ENCODE data around the gene TMEM128.
"Not testable (repeated sequence)": the region's sequence is repeated elsewhere in the genome, so short reads cannot be mapped to it uniquely, and the experiment has no call there.

TMEM128 gene

GRCh38 chr4:4254666-4255065 is 6.6 kb upstream of the TMEM128 start:
- no peak for DNase-seq

GRCh38 chr4:4254199-4254598 is 6.2 kb upstream of the TMEM128 start:
- no peak for DNase-seq

DNA sequence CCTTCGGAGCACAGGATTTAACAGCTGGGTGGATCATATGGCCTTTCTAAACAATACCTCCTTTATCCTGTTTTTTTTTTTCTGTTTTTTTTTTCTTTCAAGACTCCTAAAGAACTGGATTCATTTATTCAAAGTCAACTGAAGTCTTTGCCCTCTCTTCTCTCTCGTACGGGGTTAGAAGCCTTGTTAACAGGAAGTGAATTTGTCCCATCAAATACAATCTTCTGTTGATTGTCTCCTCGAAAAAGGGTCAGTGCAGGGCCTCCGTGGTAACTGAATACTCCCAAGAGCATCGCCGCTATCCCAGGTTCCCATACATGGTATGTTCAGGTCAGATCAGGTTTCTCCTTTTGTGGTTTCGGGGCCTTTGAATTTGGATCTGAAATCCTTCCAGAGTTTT is 1.8 kb upstream of the TMEM128 start:
- no peak for DNase-seq

DNA sequence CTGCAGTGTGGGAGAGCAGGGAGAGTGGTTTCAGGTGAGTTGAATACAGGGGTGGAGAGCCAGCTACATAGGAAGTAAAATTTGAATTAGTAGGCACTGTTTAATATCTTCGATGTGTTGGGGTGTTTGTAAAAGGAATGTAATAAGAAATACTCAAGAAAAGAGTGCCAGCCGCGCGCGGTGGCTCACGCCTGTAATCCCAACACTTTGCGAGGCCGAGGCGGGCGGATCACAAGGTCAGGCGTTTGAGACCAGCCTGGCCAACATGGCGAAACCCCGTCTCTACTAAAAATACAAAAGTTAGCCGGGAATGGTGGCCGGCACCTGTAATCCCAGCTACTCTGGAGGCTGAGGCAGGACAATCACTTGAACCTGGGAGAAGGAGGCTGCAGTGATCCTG is 1.3 kb upstream of the TMEM128 start:
- DNase-seq, result not testable (repeated sequence)

DNA sequence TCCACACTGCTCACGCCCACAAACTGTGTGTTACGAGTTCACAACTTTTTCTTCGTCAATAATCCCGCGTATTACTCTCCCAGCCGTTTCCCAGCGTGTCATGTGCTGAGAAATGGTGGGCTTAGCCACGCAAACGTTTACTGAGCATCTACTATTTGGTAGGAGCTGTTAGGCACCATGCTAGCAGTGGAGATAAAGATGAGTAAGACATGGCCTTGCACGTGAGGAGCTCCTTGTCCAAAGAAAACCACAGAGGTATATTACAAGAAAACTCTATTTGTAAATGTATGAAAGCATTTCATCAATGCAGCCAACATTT is 821 bp upstream of the TMEM128 start:
- DNase-seq, result no peak

- no peak for DNase-seq
Measured at GRCh38 chr4:4247696-4248028, 361 bp downstream of the TMEM128 start.

GRCh38 chr4:4245172-4245571 is 2.9 kb downstream of the TMEM128 start:
- DNase-seq, result no peak

DNA sequence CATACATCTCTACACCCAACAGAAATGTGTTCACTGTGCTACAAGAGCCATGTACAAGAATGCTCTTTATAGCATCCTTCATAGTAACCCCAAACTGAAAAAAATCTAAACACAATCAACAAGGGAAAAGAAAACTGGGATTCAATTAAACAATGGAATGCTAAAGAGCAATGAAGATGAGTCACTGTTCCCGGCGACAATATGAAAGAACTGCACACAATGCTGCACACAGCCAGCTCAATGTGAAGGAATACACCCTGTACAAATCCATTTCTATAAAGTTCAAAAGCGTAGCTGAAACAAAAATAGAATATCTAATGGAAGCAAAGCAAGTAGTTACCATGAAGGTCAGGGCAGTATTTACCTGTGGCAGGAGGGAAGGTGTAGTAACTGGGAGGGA is 8.5 kb downstream of the TMEM128 start:
- not testable (repeated sequence) for DNase-seq

GRCh38 chr4:4233610-4234009 is 14.4 kb downstream of the TMEM128 start:
- no peak for DNase-seq

- DNase-seq, result no peak
Measured at GRCh38 chr4:4228356-4228668, 19.7 kb downstream of the TMEM128 start.

- DNase-seq, result no peak
Measured at GRCh38 chr4:4227510-4228355, 20.3 kb downstream of the TMEM128 start.

DNA sequence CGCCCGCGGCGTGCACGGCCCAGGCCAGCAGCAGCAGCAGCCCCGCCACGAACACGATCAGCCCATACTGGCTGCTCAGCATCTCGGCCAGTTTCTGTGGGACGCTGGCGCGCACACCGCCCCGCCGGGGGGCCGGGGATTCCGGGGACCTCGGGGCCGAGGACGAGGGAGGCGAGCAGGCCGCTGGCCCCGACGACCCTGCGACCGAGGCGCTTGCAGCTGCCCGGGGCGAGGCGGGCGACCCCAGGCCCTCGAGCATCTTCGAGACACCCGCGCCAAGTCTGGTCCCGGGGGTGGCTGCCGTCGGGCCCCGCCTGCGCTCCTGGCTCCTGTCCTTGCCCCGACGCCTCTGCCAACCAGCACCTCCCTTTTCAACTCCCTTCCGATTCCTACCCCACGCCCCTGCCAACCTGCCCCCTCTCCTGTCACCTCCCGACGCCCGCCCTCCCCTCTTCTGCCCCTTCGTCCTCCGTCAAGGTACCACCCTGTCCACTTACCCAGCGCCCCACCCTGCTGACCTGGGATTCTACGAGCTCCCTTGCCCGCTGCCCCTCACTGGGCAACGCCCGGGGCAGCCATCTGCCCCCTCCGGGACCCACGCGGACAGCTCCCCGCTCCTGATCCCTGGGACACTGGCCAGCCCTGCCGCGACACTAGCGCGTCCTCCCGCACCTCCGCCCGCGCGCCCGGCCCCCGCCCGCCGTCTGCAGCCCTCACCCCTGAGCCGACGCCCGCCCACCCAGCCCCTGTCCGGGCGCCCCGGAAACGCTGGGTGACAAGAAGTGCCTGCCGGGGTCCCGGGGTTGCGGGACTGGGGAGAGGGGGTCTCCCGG is 21.2 kb downstream of the TMEM128 start, which contains the start of gene OTOP1:
Gene OTOP1, minus strand, starts transcription at position 324 of the 833 bp plus-strand sequence. Its CDS starts 65 bp downstream, at position 259.
- DNase-seq, result no peak

DNA sequence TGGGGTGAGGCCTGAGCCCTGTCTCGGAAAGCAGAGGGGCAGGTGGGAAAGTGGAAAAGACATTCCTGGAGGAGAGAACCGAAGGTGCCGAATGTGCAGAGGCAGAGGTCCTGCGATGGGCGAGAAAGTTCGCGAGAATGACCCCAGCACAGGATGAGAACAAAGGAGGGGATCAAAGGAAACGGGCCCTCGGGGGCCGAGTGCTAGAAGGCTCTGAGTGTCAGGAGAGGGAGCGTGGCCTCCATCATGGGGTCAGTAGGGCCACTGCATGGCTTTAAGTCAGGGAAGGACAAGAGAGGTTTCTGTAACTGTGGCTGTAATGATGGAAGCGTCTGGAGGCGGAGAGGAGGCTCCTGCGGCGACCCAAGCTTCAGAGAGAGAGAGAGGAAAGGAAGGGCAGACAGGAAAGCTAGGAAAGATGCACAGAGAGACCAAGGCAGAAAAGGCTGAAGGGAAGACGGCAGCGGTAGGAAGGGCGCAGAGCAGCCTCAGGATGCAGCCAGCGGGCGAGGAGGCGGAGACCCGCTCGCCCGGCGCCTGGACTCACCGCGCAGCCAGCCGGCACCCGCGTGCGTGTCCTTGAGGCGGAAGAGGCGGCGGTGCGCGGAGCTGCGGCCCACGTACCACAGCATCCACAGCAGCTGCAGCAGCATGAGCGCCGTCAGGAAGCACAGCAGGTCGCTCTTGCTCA is 22.0 kb downstream of the TMEM128 start:
- no peak for DNase-seq

- DNase-seq, result no peak
Measured at GRCh38 chr4:4217113-4217512, 30.9 kb downstream of the TMEM128 start.

DNA sequence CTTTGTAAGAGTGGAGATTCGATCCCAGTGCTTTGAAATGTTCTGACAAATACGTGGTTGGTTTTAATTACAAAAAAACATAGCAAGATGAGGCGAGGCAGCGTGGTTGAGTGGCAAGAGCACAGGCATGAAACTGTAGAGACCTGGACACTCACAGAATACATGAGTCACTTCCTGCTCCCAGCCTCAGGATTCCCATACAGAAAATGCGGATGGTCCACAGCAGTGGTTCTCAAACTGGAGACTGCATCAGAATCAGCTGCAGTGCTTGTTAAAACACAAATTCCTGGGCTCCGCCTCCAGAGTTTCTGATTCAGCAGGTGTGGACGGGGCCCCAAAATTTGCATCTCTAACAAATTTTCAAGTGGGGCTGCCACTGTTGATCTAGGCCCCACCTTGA is 31.4 kb downstream of the TMEM128 start:
- no peak for DNase-seq

DNA sequence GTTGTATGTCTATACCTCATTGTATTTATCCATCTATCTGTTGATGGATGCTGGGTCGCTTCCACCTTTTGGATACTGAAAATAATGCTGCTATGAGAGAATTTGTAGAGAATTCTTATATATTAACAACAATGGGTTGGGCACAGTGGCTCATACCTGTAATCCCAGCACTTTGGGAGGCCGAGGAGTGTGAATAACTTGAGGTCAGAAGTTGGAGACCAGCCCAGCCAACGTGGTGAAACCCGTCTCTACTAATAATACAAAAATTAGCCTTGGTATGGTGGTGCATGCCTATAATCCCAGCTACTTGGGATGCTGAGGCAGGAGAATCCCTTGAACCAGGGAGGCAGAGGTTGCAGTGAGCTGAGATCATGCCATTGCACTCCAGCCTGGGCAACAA is 34.3 kb downstream of the TMEM128 start:
- DNase-seq, result not testable (repeated sequence)

DNA sequence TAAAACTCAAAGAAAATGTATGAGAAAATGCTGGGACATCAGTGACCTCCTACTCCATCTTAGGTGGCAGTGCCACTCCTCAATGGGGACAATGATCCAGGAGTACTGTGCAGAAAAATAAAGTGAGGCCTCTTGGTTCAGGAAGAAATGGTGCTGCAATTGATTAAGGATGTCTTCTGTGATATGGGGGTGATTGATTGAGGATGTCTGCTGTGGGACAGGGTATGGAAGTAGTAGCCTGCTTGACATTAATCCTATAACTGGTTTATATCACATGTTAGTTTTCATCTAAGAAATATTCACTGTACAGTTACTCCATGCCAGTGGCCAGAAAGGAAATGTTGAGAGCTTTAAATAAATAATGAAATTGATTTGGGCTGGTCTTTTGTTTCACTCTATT is 41.8 kb downstream of the TMEM128 start:
- DNase-seq, result no peak

- no peak for DNase-seq
Measured at GRCh38 chr4:4204401-4204745, 43.6 kb downstream of the TMEM128 start.

DNA sequence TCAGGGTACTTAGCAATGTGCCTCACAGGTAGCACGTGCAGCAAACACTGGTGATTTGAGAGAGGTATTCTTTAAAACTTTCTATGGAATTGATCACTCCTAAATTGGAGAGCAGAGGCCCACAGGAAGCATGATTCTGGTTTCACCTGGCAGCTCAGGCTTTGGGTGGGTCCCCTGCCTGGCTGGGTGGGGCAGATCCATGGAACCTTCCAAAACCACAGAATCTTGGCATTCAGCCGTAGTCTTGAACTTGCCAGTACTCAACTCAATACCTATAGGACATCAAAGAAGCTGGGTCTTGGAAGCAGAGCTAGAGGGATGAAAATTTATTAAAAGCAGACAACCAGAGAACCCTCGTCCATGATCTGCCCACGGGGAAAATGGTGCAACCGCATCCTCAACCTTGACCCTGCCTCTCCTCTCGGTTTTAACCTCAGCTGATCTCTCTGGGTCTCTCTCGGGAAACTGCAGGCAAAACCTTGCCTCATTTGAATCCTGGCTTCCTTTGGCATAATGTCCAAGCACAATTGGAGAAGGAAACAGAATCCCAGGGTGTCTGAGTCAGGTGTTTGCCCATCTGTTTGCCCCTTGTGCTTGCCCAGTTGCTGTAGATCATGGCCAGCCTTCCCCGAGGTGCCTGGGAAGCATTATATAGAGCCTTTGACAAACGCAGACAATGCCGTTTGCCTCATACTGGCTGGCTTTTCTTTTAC is 44.2 kb downstream of the TMEM128 start:
- DNase-seq, result no peak

DNA sequence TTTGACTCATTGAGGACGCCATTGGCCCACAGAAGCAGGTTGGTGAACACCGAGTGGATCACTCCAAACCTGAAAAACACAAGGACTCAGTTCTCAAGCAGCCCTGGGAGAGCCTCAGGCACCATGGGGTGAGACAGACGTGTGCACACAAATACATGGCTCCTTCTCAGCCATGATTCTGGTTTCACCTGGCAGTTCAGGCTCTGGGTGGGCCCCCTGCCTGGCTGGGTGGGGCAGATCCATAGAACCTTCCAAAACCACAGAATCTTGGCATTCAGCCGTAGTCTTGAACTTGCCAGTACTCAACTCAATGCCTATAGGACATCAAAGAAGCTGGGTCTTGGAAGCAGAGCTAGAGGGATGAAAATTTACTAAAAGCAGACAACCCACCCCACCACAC is 45.5 kb downstream of the TMEM128 start:
- no peak for DNase-seq

GRCh38 chr4:4200624-4201023 is 47.4 kb downstream of the TMEM128 start:
- DNase-seq, result no peak

- DNase-seq, result no peak
Measured at GRCh38 chr4:4195354-4195753, 52.7 kb downstream of the TMEM128 start.

GRCh38 chr4:4188557-4188956 is 59.5 kb downstream of the TMEM128 start:
- DNase-seq, result not testable (repeated sequence)
